GM21737 (cell line): ENCODE results near the gene AKR1A1.
"Not testable (repeated sequence)": the region's sequence is repeated elsewhere in the genome, so short reads cannot be mapped to it uniquely, and the experiment has no call there.

Experiments used
- ATAC-seq: cut with Tn5 transposase; IDR thresholded peaks from one replicate; pipeline ENCODE4 v1.9.1; 2021; ENCODE audit warnings: mild to moderate bottlenecking, moderate library complexity; ENCODE audit not compliant: unreplicated experiment

Gene AKR1A1

DNA sequence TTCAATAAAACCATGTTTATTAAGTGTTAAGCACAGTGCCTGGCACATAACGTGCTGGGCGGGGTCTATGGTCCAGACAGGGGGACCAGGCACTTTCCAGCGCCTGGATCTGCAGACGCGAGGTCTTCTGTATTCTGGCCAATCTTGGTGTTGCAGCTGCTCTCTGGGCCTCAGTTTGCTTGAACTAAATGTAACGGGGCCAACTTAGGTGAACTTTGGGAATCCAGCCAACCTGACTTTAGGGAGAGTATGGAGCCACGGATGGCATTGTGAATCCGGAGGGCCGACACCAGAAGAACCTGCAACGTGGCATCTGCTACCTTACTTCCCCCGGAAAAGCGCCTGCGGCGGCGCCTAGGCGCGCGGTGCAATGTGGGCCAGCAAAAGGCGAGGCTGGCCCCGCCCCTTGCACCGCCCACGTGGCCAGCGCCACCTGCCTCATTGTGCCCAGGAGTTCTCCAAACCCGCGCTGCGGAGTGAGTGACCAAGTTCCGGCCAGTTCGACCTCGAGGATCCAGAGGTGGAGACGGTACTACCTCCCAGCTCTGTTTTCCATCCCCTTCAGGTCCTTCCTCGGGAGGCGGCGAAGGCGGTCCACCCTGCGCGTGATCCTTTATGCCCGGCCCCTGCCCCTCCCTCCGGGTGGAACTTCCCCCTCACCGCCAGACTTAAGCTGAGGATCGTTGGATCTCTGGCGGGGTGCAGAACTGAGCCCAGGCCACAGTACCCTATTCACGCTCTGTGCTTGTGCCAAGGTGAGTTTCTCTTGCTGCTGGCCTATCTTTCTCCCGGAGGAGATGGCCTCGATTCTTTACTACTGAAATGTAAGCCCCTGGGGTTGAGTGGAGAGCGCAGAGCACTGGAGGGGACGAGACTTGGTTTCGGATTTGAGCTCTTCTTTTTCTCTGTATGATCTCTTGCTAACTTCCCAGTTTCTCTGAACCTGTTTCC is at the start of gene AKR1A1:
Gene AKR1A1, plus strand, starts transcription at position 426 of the 951 bp plus-strand sequence. CDS start 10,969 bp downstream, outside the sequence.
- ATAC-seq, result peak; percentile 78

- ATAC-seq, result no peak
Measured at GRCh38 chr1:45501505-45501859, 49.1 kb upstream of the AKR1A1 start.

GRCh38 chr1:45503462-45504360 is 46.9 kb upstream of the AKR1A1 start:
- ATAC-seq, result no peak

- no peak for ATAC-seq
Measured at GRCh38 chr1:45507195-45507594, 43.4 kb upstream of the AKR1A1 start.

DNA sequence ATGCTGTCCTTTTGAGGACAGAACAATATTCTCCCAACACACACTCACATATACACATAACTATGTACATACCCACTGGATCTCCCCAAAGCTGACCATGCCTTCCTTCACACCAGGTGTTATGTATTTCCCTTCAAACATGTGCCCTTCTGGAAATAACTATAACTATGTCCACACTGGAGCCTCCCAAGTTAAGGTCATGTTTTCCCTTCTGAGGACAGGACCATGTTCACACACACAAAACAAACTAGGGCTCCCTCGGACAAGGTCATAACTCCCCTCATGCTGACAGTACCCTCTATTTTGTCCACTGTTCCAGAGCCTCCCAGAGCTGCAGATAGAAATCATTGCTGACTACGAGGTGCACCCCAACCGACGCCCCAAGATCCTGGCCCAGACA is 42.7 kb upstream of the AKR1A1 start:
- no peak for ATAC-seq

DNA sequence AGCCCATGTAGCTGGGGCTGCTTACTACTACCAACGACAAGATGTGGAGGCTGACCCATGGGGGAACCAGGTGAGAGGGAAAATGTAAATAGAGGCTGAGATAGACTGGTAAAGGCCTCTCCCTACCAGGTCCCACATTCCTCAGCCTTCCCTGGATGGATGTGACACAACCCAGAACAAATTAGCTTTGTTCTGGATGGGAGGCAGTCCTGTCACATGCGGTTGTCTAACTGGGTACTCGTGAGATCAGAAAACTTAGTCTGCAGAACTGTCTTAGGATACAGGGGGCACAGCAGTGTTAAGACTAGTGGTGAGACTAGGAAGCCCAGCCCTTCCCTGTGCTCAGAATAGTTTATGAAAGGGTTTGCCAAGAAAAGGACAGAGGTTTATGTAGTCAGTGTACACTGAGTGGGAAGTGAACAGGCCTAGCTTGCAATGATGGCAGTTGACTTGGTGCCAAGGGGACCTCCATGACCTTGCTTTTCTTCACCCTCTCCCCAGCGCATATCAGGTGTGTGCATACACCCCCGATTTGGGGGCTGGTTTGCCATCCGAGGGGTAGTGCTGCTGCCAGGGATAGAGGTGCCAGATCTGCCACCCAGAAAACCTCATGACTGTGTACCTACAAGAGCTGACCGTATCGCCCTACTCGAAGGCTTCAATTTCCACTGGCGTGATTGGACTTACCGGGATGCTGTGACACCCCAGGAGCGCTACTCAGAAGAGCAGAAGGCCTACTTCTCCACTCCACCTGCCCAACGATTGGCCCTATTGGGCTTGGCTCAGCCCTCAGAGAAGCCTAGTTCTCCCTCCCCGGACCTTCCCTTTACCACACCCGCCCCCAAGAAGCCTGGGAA is 42.1 kb upstream of the AKR1A1 start:
- no peak for ATAC-seq

DNA sequence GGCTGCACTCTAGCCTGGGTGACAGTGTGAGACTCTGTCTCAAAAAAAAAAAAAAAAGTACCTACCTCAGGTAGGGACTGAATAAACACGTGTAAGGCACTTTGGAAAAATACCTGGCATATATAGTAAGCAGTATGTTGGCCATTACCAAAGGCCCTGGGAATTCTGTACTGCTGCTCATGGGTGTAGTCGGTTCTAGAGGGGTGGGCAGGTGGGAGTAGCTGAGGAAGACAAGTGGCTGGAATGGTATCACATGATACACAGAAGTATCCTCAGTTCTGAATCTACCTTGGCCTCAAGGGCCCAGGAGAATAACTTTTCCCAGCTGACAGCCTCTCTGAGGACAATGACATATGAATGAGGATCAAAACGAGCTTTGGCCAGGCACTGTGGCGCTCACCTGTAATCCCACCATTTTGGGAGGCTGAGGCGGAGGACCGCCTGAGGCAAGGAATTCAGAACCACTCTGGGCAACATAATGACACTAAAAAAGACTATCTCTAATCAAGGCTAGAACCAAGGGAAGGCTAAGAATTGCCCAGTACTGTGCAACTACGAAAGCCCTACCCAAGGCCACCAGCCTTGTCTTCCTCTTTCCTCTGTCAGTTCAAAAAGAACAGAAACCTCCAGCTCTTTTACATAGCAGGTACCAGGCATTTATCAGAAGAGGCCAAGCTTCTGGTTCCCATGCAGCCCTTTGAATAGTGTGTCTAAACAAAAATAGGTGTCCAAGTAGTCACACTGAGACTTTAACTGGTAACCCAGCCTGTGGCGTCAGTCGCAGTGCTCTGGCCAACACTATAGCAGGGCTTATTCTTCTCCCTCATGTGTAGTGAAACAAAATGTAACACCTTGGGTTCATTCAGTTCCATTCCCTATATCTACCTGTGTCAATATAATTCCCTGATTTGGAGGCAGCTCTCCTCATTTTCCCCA is 40.3 kb upstream of the AKR1A1 start:
- no peak for ATAC-seq

DNA sequence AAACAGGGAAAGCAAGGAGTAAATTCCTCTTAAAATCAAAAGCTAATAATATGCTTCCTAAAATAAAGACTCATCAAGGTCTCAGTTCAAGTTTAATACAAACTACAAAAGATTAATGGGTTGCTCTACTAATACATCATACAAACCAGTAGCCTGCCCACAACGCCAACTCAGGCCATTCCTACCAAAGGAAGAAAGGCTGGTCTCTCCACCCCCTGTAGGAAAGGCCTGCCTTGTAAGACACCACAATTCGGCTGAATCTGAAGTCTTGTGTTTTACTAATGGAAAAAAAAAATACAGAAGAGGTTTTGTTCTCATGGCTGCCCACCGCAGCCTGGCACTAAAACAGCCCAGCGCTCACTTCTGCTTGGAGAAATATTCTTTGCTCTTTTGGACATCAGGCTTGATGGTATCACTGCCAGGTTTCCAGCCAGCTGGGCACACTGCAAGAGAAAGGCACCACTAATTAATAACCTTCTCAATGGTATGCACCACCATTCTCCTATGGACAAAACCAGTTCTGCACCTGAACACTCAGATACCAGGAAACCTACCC is 39.6 kb upstream of the AKR1A1 start:
- ATAC-seq, result no peak

DNA sequence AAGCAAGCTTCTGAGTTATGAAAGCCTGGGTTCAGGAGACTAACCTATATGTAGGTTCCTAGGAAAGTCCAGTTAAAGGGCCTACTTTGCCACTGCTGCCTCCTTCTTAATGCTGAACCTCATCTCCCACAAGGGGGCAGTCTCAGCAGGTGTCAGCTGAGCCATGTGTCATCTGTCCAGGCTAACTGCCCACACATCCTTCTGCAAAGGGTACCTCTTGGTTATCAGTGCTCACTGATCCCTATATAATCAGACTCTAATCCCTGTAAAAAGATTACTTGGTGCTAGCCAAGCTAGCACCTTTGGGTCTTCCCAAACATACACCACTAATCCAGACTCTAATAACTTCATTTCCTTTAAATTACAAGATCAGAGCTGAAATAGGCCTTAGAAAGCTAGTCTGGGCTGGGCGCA is 38.0 kb upstream of the AKR1A1 start:
- peak; percentile 54 for ATAC-seq

GRCh38 chr1:45513532-45514260 is 36.9 kb upstream of the AKR1A1 start:
- not testable (repeated sequence) for ATAC-seq

DNA sequence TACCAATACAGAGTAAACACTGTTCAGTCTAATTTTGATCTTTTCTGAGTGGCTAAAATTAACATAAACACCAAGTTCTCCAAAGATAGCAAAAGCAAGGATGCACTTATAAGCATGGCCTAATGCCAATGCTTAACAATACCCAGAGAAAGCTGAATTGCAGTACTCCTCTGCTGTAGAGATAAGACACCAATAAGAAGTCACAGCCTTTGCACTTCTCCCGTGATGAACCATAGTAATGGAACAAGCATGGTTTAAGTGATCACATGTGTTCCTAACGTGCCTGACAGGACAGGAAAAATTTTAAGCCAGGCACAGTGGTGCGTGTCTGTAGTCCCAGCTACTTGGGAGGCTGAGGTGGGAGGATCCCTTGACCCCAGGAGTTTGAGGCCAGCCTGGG is 34.6 kb upstream of the AKR1A1 start:
- no peak for ATAC-seq

DNA sequence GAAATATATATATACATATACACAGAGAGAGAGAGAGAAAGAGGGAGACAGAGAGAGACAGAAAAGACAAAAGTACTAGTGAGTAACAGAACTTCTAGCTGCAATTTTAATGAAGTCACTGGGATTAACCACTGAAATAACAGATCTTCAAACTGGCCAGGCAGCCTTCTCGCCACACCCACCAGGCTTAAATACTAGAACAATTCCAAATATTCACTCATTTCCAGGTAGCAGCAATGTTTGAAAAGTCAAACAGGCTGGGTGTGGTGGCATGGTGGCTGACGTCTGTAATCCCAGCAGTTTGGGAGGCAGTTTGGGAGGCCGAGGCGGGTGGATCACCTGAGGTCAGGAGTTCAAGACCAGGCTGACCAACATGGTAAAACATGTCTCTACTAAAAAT is 34.2 kb upstream of the AKR1A1 start:
- ATAC-seq, result no peak

DNA sequence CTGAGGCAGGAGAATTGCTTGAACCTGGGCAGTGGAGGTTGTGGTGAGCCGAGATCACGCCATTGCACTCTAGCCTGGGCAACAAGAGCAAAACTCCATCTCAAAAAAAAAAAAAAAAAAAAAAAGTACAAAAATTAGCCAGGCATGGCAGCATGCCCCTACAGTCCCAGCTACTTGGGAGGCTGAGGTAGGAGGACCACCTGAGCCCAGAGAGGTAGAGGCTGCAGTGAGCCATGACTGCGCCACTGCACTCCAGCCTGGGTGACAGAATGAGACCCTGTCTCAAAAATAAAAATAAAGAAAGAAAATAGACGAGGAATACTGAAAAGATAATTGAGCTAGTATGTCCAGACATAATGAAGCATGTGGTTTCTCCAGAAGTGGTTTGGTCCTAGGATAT is 32.3 kb upstream of the AKR1A1 start:
- ATAC-seq, result not testable (repeated sequence)

- no peak for ATAC-seq
Measured at GRCh38 chr1:45518910-45519309, 31.7 kb upstream of the AKR1A1 start.

- ATAC-seq, result not testable (repeated sequence)
Measured at GRCh38 chr1:45519774-45520173, 30.9 kb upstream of the AKR1A1 start.

DNA sequence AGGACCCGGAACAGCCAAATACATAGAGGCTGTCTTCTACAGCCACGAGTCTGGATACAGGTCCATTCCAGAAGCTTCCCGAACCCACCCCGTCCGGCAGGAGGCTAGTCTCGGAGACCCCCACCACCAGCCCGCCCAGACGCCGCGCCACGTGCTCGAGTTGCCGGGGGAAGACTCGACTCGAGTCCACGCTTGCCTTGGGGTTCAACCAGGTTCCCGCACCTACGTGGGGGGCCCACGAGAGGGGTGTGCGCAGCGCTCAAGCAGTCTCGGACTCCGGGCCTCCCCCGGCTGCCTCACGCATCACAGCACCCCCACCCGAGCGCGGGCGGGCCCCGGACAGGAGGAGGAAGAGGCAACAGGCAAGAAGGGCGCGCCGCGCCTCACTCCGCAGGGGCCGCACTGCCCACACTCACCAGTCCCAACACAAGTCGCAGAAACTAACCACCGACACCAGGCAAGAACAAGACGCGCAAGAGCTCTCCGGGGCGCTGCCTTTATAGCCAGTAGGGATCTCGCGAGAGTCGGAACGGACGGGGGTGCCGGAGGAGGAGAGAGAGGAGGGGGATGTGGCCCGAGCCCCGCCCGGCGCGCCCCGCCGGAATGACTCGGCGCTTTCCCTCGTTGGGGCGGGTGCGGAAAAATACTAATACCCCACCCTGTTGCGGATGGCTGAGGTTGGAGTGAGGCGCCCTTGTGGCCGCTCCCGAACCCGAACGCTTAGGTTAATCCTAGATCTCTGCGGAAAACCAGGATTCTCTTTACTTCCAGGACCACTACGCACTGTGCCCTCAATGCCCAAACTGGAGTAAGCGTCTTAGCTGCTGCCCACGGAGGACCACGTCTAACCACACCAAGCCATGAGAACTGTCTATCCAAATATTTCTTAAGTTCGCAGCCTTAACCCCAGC is 29.0 kb upstream of the AKR1A1 start, which contains the start of gene PRDX1:
Gene PRDX1, minus strand, starts transcription at position 472 of the 911 bp plus-strand sequence. CDS start 2,841 bp downstream, outside the sequence.
- ATAC-seq, result peak; percentile 86

DNA sequence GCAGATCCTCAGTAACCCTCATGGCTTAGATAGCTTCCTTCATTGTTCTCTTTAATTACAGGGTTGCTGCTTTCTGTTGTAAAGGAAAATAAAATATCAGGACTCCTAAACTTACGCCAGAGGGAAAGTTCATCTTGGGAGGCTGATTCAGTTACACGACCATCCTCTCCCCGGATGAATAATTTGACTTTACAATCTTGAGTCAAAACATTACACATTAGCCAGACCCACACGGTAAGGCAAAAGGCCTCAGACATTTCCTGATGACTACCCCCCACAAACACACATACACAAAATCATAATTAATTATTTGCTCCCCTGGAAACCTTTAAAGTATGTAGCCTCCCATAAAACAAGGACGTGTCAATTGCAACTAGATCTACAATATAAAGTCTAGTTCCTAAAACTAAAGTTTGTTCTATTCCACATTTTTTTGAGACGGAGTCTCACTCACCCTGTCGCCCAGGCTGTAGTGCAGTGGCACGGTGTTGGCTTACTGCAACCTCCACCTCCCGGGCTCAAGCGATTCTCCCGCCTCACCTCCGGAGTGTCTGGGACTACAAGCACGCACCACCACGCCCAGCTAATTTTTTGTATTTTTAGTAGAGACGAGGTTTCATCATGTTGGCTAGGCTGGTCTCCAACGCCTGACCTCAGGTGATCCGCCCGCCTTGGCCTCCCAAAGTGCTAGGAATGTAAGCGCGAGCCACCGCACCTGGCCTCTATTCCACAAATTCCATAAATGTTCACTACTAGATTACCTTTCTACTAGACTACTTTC is 28.1 kb upstream of the AKR1A1 start:
- ATAC-seq, result no peak
